MCF 10A (cell line): ENCODE results near the gene EBP. TPM values are rescaled to one million over a fixed set of nuclear protein-coding genes. Genes with fewer than 3 reads are reported as not detected.
"Not testable (repeated sequence)": the region's sequence is repeated elsewhere in the genome, so short reads cannot be mapped to it uniquely, and the experiment has no call there.

Experiments
- BruUV-seq: library from RNA; stranded (reverse); fragments of 400-500 nt; replicated peaks from 2 replicates; lab custom pipeline; 2021; lab: Mats Ljungman, UMichigan
- CTCF ChIA-PET: fragments of 300-600 bp; sonication (Branson Sonifier 250); formaldehyde crosslinking; extraction: SDS; loops from one replicate; lab custom pipeline; 2021; ENCODE audit warnings: antibody characterized with exemption, inconsistent platforms; lab: Yijun Ruan, JAX
- POLR2A ChIA-PET: fragments of 300-600, 350-650 bp; sonication (Branson Sonifier 250); formaldehyde crosslinking; extraction: SDS; loops from one replicate; lab custom pipeline; 2020; ENCODE audit warnings: antibody characterized with exemption, inconsistent platforms; lab: Yijun Ruan, JAX
- DNase-seq: peaks from one replicate; pipeline ENCODE4 v3.0.0-alpha.2; 2018; ENCODE audit not compliant: unreplicated experiment
- H3K27ac Mint-ChIP-seq: one replicate; pipeline ENCODE4 v1.8.0; 2022; ENCODE audit warnings: mild to moderate bottlenecking, low read depth, mixed read lengths; ENCODE audit not compliant: unreplicated experiment
- H3K27me3 Mint-ChIP-seq: one replicate; pipeline ENCODE4 v1.8.0; 2022; ENCODE audit warnings: mixed read lengths; ENCODE audit not compliant: insufficient read depth, unreplicated experiment
- H3K36me3 Mint-ChIP-seq: one replicate; pipeline ENCODE4 v1.8.0; 2022; ENCODE audit warnings: mild to moderate bottlenecking, moderate library complexity, mixed read lengths; ENCODE audit not compliant: insufficient read depth, unreplicated experiment
- H3K4me1 Mint-ChIP-seq: one replicate; pipeline ENCODE4 v1.8.0; 2022; ENCODE audit warnings: mixed read lengths; ENCODE audit not compliant: insufficient read depth, unreplicated experiment
- H3K4me3 Mint-ChIP-seq: one replicate; pipeline ENCODE4 v1.8.0; 2022; ENCODE audit warnings: mild to moderate bottlenecking, moderate library complexity, mixed read lengths; ENCODE audit not compliant: unreplicated experiment
- H3K9me3 Mint-ChIP-seq: one replicate; pipeline ENCODE4 v1.8.0; 2022; ENCODE audit warnings: mixed read lengths; ENCODE audit not compliant: unreplicated experiment
- CTCF ChIP-seq: fragments of 200-600 bp; IDR thresholded peaks from one replicate; pipeline ENCODE4 v1.8.0; 2022; ENCODE audit warnings: antibody characterized with exemption, mild to moderate bottlenecking; ENCODE audit not compliant: unreplicated experiment
- intact Hi-C: fragments of 100-400 bp; cut with micrococcal nuclease; formaldehyde crosslinking; loops from 2 replicates; pipeline ENCODE4 v1.14.1; 2022
- total RNA-seq: library from RNA; stranded (reverse); gene quantifications from 2 replicates; pipeline ENCODE4 v1.2.3, GENCODE V29; 2022

EBP gene
- total RNA-seq, 1 experiment from 2014 or later: 102 TPM

- Mint-ChIP-seq H3K27ac (no peak overlapping the region), H3K4me1 (no peaks in the 10 kb centered on the region), H3K9me3 (peaks cover 5% of the 10 kb centered on the region), H3K27me3 (no peaks in the 10 kb centered on the region), H3K36me3 (peaks cover 7% of the 10 kb centered on the region), H3K4me3 (no peak overlapping the region)
- ChIA-PET CTCF (no interaction called here), POLR2A (no interaction called here)
- intact Hi-C loops: no loop called here
- DNase-seq: no peak
- BruUV-seq: no TSS peak
- no peak for TF ChIP-seq CTCF
Observed at GRCh38 chrX:48516987-48517386, 4.6 kb upstream of the EBP start.

- H3K4me1 Mint-ChIP-seq, H3K27me3 Mint-ChIP-seq, intact Hi-C loops, H3K9me3 Mint-ChIP-seq, CTCF ChIA-PET, H3K27ac Mint-ChIP-seq, H3K4me3 Mint-ChIP-seq, BruUV-seq, DNase-seq, H3K36me3 Mint-ChIP-seq: not testable (repeated sequence)
- POLR2A ChIA-PET: interaction anchor here (0.6 to 1.1 kb wide), 3 partner anchors 11 to 63 kb away, joined by 3 read pairs; no protein-coding TSS in a partner anchor
Observed at GRCh38 chrX:48519481-48519880, 2.1 kb upstream of the EBP start.

GRCh38 chrX:48520455-48520854, 1.2 kb upstream of the EBP start:
- no peak for TF ChIP-seq CTCF

GRCh38 chrX:48520976-48521352, 644 bp upstream of the EBP start:
- H3K27ac Mint-ChIP-seq: no peak overlapping the region
- no peaks in the 10 kb centered on the region for H3K4me1 Mint-ChIP-seq
- ChIA-PET CTCF (no interaction called here), POLR2A (interaction anchor here (1.0 to 2.2 kb wide), 5 partner anchors 10 to 75 kb away, joined by 4 to 15 read pairs (median 12); partner anchors contain the start of genes RBM3 and TBC1D25)
- peaks cover 5% of the 10 kb centered on the region for H3K9me3 Mint-ChIP-seq
- H3K27me3 Mint-ChIP-seq: no peaks in the 10 kb centered on the region
- H3K36me3 Mint-ChIP-seq: peaks cover 10% of the 10 kb centered on the region
- no peak for DNase-seq
- no TSS peak for BruUV-seq
- TF ChIP-seq CTCF: no peak
- intact Hi-C loops: no loop called here
- peak overlapping the region; percentile 77 for H3K4me3 Mint-ChIP-seq

More at GRCh38 chrX:48520455-48520854, 1.2 kb upstream of the EBP start:
- intact Hi-C loops: no loop called here
- Mint-ChIP-seq H3K4me3 (peak overlapping the region; percentile 77), H3K27ac (no peak overlapping the region), H3K9me3 (peaks cover 5% of the 10 kb centered on the region), H3K36me3 (peaks cover 10% of the 10 kb centered on the region), H3K27me3 (no peaks in the 10 kb centered on the region), H3K4me1 (no peaks in the 10 kb centered on the region)
- no peak for DNase-seq
- BruUV-seq: no TSS peak
- POLR2A ChIA-PET: interaction anchor here (0.7 to 1.1 kb wide), 2 partner anchors 10 to 12 kb away, joined by 3 to 4 read pairs; no protein-coding TSS in a partner anchor
- CTCF ChIA-PET: no interaction called here
